ENCODE measurements around the gene CPB2.

The CPB2 gene

DNA sequence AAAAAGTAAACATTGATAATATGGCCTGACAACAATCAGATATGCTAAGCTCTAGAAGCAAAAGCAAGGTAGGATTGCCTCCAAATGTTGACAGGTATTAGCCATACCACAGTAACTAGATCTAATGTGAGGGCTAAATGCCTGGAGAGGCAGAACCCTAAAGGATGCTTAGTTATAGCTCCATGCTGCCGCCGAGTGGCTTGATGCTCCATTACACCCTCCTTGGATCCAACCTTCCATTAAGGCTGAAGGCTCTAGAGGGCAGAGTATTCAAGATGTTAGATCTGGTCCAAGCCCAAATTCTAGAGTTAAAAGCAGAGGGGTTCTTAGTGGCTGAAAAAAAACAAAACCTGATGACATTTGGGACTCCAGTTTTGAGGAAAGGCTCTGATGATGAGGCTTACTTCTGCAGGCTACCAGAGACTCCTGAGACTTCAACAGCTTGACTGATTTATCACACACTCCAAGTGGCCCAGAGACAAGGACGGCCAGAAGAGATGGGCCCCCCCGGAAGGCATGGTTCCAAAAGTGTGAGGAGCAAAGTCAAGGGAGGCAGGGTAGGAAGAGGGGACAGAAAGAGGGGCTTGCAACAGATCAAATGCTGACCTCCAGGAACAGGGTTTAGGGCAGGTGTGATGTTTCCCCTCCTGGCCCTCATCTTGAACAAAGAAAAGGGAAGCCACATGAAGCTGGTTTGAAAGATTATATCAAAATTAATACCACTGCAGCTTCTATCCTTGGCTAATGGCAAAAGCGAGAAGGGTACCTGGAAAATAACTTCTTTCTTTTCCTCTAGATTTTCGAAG is 21.9 kb upstream of the CPB2 start:
- peak; percentile 55 for DNase-seq

DNA sequence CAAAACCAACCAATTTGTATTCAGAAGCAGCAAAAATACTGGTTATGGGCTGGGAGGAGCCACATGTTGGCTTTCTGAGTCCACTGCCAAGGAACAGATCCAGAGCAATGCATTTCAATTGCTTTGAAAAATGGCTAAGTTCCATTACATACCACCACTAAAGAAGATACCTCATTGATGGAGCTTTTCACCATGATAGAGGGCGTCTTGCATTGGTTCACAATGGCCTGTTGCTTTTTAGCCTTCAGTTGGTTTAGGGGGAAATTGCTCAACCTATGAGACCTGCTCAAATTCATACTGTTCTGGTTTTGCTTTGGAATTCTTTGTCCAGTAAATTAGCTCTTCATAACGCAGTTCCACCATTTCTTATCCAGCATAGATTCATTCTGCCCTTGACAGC is 21.2 kb upstream of the CPB2 start:
- DNase-seq = no peak

DNA sequence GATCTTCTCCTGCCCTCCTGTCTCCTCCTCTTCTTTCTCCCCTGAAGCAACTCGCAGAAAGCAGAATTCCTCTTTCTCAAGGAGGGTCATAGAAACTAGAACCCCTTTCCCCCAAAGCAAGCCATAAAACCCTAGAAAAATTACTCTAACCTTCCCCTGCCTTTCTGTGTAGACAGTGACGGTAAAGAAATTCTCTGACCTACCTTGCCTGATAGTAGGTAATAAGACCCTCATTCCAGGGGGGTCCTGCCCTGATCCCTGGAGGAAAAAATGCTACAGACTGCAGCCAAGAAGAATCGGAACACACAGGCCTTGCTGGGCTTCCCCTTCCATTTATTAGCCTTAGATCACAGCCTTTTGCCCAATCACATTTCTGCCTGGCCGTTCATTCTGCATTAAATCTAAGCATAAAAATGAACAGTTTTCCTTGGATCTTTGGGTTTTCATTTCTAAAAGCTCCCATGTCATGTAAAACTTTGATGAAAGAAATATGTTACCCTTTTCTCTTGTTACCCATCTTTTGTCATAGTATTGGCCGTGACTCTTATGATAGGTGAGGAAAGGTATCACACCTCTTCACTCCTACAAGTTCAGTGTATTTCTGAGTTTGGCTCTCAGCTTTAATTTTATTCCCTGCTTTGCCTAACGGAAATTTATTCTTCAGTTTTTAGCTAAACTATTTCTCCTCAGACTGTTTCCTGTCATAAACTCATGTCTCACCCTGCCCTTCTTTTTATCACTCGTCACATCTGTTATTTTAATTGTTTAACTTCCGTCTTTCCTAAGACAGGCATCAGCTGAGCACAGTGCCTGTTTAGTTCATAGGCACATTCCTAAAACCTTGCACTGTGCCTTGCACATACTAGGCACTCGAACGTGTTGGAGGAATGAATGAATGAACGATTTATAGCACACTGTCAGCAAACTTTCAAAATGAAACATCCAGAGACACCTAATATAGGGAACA is 20.4 kb upstream of the CPB2 start:
- DNase-seq = no peak

DNA sequence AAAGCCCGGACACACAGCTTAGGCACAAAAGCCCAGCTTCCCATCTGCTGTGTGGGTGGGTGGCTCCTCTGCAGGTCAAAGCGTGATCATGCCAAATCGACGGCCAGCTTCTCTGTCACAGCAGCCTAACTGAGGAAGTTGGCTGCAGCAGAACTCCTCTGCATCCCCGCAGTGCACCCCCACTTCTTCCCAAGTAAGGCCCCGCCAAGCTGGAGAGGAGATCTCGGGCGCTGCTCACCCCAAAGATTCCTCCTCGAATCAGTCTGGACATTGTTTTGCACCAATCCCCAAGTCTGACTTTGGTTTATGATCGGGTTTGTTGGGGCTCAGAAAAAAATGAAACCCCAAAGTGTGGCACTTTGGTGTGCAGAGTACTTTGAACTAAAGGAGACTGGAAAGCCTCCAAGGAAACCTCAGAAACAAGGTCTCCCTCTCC is 19.7 kb upstream of the CPB2 start:
- no peak for DNase-seq

DNA sequence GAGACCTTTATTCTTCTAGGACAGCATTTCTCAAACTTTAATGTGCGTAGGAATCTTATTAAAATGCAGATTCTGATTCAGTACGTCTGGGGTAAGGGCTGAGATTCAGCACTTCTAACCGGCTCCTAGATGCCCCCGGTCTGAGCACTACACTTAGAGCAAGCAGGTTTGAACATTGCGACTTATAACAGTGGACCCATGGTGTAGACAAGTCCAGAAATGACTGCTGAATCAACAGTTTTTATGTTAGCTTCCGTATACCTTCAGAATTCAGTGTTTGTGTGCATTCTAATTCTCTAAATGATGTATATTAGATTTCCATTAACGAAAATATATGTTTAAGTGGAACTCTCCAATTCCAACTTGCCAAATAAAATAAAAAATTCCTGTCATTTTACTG is 17.5 kb upstream of the CPB2 start:
- no peak for DNase-seq

DNA sequence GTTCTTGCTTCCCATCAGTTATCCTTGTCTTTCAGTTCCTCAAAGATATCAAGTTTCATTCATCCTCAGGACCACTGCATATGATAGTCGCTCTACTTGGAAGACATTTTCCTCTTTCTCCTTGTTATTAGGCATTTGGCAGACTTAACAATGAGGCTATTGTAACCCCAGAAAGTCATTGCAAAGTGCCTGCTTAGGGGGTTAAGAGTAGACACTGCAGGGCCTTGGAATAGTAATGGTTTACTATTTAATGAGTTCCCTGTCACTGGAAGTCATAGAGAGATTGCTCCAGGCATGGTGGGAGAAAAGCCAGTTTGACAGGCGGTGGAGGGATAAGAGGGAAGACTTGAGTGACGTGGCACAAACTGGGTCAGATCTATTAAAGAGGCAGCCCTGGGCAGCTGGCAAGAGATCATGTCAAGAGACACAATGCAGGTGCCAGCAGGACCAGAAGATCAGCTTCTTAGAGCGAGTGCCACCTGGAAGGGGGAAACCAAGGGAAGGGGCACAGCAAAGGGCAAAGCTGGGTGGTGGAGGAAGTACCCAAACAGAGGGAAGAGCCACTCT is 16.8 kb upstream of the CPB2 start:
- DNase-seq = no peak

DNA sequence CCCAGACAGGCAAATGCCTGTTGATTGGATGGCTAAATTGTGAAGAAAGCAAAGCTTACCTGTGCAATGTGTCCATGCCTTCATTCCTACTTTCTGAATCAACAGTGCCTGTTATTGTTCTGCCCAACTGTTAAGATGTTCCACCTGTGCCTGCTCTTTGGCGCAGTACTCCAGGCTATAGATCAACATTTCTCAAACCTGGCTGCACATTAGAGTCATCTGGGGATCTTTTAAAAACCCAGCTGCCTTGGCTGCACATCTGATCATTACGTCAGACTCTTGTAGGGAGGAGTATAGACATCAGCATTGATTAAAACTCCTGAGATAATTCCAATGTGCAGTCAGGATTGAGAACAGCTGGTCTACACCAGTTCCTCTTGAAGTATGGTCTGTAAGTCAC is 16.2 kb upstream of the CPB2 start:
- DNase-seq = no peak

DNA sequence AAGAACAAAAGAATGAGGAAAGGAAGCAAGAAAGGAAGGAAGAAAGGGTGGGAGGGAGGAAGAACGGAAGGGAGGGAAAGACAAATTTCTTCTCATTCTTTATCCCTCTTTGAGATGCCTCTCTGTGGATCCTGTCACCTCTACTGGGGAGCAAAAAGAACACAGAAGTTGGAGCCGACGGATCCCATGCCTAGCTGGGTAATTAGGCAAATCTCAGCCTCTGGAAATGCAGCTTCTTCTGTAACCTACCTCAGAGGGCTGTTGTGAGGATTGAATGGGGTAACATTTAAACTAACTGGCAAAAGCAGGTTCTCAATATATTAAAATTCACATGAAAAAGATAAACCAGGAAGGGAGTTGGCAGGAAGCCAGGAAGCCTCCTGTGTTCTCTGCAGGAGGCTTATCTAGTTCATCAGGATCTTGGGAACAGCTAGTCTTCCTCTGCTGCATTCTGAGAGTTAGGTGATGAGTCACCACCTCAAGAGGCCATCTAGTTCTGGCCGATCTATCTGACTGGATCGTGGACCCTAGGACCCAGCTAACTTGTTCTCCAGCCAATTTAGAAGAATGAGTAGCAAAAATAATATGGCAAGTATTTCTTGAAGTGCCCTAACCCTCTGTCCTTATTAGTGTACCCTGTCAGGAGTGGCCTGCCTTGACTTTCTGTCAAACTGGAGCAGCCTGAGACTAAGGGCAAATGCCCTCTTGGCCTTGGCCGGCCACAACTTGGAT is 15.2 kb upstream of the CPB2 start:
- no peak for DNase-seq

DNA sequence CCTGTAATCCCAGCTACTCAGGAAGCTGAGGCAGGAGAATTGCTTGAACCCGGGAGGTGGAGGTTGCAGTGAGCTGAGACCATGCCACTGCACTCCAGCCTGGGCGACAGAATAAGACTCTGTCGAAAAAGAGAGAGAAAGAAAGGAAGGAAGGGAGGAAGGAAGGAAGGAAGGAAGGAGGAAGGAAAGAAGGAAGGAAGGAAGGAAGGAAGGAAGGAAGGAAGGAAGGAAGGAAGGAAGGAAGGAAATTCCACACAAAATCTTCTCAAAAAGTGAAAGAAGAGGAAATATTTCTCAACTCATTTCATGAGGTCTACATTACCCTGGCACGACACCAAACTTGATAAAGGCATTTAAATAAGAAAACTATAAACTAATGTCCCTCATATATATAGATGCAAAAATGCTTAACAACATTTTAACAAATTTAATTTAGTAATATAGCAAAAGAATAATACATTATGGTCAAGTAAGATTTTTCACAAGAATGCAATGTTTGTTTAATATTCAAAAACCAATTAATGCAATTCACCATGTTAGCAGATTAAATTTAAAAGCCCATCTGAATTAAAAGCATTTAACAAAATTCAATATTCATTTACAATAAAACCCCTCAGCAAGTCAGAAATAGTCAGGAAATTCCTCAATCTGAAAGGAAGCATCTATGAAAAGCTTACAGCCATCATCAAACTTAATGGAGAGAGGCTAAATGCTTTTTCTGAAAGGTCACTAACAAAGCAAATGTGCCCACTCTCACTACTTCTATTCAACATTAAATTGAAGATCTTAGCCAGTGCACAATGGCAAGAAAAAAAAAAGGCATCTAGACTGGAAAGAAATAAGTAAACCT is 12.0 kb upstream of the CPB2 start:
- DNase-seq = no peak

DNA sequence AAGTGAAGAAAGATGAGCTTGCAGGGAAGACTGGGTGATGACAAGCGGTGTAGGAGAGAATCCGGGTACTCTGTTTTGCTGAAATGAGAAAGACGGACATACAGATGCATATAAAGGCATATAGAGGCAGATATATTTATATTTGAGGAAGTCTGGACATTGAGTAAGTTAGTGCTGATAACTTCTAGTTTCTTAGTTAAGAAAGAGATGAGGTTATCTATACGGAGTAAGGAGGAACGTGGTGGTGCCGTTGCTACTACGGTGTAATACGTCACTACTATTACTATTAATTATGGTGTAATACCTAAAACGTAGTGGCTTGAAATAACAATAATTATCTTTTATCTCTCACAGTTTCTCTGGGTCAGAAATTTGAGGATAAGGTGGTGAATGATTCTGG is 9.8 kb upstream of the CPB2 start:
- no peak for DNase-seq

DNA sequence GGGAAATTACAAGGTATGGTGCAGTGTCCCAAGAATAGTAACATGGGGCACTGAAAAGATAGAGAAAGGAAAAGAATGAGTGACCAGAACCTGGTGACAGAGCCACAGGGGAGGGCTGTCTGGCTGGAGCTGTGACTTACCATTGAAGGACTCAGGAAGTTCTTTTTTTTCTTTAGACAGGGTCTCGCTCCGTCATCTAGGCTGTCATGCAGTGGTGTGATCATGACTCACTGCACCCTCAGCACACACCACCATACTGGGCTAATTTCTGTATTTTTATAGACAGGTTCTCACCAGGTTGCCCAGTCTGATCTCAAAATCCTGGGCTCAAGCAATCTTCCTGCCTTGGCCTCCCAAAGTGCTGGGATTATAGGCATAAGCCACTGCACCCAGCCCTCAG is 8.8 kb upstream of the CPB2 start:
- no peak for DNase-seq

DNA sequence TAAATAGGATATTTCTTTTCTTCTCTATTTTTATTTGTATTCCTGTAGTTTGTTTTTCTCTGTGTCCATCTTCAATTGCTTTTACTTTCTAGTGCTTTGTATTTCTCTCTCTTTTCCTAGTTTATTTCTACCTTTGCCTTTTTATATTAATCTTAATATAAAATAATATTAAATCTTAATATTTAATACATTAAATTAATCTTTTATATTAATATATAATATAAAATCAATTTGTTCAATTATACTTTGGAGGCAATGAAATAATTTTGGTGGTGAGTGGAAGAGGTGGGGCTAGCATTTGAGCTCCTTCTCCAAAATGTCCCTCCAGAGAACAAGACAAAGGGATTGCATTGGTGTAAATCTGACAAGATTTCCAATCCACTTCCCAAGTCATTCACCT is 6.3 kb upstream of the CPB2 start:
- DNase-seq = no peak

DNA sequence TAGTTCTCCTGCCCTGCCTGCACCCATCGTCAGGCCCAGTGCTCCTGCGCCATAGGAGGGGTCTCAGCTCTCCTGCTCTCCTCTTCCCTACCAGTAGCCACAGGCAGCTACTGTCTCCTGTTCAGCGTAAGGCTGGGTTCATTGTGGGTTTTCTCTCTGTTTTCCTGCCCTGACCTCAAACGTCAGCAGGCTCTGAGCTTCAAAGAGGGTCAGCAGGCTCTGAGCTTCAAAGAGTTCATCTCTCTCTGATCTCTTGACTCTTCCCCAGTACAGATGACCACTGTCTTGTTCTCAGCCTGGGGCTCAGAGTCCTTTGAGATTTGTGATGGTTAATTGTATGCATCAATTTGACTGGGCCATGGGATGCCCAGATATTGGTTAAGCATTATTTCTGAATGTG is 4.6 kb upstream of the CPB2 start:
- no peak for DNase-seq

DNA sequence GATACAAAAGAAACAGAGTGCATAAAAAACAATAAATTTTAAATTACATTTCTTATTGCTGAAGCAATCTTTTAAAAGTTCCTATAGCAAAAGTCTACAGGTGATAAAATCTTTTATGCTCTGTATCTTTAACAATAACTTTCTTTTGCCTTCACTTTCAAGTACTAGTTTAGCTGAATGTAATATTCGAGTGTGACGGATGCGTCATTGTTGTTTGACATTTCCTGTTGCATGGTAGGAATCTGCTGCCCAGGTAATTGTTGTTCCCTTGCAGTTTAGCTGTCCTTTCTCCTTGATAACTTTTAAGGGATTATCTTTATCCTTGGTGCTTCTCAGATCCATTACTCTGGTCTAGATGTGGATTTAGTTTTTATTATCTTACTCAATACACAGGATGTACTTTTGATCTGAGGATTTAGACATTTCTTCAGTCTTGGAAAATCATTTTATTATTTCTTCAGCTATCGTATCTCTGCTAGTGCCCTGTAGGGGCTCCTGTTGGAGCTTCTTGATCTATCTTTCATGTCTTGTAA is 2.1 kb upstream of the CPB2 start:
- DNase-seq = no peak

DNA sequence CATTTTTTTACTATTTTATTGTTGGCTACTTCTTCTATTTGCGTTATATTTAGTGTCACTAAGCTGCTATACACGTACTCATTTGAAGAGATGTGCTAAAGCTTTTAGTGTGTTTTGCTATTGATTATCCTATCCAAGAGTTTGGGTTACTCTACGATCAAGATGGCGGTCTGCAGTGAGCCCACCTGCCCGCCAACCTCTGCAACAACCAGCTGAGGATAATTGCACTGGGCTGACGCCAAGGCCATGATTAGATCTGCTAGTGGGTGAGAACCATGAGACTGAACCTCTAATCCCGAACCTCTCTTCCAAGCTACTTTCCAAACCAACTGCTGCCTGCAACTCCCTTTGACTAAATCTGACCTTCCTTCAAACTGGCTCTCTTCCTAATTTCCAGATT is 1.8 kb downstream of the CPB2 start:
- no peak for DNase-seq

DNA sequence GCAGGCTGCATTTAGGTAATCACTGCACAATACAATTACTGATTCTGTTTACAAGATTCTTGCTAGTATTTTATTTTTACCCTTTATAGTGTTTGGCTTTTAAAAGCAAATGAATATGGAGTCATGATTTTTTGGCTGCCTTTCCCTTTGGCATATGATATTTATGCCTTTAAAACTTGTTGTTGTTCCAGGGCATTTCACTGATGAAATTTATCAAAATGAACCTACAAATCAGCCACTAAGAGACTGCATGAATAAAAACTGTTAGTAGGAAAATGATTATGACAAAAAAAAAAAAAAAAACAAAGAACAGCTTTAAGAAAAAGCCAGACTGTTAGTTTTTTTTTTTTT is 2.6 kb downstream of the CPB2 start:
- DNase-seq = no peak

DNA sequence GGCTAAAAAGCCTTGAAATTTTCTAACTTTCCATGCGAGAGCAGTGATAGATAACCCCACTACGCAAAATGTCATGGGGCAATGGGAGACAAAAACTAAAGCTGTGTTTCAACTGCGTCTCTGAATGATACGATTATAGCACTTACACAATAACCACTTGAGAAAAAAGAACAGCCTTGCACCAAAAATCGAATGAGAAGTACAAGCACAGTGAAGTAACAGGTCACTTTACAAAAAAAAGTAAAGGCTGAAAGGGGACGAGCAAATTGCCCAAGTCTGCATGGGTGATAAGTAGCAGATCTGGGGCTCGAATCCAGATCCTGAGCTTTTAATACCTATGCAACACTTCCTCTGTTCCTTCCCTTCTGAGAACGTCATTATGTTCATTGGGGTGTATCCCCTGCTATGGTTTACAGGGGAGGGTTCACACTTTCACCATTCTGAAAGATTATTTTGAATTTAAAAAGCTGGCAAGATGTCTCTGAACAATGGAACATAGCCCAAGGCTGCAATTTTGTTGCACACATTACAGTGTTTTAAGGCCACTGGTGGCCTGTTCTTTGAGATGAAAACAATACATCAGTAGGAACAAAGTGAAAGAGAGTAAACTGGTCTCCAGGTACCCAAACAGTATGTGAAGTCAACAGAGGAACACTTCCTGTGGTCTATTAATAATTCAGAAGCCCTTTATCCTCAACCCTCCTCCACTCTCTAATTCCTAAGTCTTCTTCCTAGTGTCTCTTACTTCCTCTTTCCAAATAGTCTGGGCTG is 3.2 kb downstream of the CPB2 start:
- no peak for DNase-seq

DNA sequence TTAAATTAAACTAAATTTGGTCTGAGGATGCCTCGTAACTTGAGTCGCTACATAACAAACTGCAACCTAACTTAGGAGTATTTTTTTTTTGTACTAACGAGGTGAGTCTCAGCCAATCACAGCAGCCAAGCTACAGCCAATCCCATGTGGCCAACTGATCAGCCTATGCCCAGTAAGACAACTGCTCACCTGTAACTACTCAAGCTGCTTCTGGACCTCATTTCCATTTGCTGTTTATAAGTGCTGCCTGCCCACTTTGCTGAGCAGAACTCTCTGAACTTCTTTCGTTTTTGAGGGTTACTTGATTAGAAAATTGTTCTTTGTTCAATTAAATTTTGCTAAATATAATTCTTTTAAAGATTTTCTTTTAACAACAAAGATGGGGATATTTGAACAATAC is 3.8 kb downstream of the CPB2 start:
- DNase-seq = no peak

DNA sequence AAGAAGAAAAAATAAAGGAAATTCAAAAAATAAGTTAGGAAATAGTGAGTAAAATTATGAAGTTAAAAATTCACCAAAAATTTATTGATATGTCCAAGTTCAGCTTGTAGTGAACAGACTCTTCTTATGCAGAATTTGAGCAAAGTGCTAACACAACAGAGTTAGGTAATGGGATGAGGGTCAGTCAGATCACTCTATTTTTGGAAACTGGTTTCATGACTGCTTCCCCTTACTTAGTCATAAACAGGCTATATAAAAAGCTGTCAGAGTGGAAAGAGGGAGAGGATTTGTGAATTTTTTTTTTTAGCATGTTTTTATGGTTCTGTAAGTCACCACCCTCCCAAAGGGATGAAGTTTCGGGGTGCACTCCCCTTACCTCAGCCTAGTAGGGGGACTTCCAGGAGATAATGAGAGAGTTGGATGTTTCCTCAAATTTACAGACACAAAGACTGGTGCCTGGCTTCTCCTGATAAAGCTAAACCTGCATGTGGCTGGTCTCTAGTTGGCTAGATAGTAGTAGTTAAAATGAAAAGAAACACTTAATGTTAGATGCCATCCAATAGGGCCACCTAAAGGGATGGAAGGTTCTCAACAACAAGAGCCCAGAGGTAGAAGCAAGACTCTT is 4.5 kb downstream of the CPB2 start:
- DNase-seq = no peak

DNA sequence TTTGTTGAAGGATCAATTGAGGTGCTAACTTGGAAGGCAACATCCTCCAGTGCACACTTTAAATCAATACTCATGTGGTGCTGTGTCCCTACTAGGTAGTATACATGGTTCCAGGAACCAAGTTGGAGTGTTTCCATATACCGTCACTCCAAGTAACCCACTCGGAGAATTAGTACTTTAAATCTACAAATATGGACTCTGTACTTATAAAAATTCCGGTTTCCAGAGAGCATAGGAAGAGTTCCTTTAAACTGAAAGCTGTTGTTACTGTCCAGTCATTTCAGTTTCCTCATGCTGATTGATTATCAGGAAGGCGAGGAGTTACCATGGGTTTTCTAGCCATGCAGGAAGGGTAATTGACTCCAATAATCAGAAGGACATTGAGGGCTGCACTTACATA is 7.2 kb downstream of the CPB2 start:
- no peak for DNase-seq

DNA sequence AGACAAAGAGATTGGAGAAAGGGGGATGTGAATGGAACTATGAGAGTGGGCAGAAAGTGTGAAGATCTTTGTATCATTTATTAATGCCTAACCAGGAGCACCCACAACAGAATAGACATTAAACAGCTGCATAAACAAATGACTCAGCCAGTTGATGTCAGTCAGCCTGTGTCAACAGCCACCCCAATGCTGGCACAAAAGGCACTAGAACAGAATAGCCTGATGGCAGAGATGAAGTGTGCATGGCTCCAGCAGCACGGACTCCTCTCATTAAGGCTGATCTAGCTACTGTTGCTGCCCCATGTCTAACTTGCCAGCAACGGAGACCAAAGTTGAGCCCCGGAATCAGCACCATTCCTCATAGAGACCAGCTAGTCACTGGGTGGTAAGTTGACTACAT is 7.8 kb downstream of the CPB2 start:
- no peak for DNase-seq
